IMR-90 (cell line): ENCODE results near the gene PRTFDC1. TPM values are rescaled to one million over a fixed set of nuclear protein-coding genes. Genes with fewer than 3 reads are reported as not detected.

ENCODE experiments used
- ATAC-seq: fragments of 200-7000 bp; cut with Tn5 transposase; 2 replicates; pipeline ENCODE4 v1.9.1; 2020; ENCODE audit warnings: low read depth, mild to moderate bottlenecking, moderate library complexity
- BruUV-seq: library from RNA; stranded (reverse); fragments of 400-500 nt; replicated peaks from 2 replicates; lab custom pipeline; 2021; lab: Mats Ljungman, UMichigan
- CTCF ChIA-PET: fragments of 300-600 bp; formaldehyde crosslinking; extraction: SDS; loops from one replicate; lab custom pipeline; 2021; ENCODE audit warnings: antibody characterized with exemption; lab: Yijun Ruan, JAX
- POLR2A ChIA-PET: fragments of 300-600 bp; sonication (Branson Sonifier 250); formaldehyde crosslinking; loops from one replicate; lab custom pipeline; 2022; ENCODE audit warnings: antibody characterized with exemption; ENCODE audit not compliant: unreplicated experiment; lab: Charles Lee
- DNase-seq: peaks from one replicate; pipeline ENCODE4 v3.0.0; 2013
- H2AFZ ChIP-seq: replicated peaks from 2 replicates; pipeline ENCODE3; 2013; ENCODE audit warnings: low read length, mild to moderate bottlenecking; ENCODE audit not compliant: poor library complexity
- H2AK5ac ChIP-seq: 2 replicates; pipeline ENCODE4 v1.6.1; 2013; ENCODE audit warnings: low read depth, low read length, inconsistent platforms
- H2AK9ac ChIP-seq: replicated peaks from 2 replicates; pipeline ENCODE3; 2013; ENCODE audit warnings: mild to moderate bottlenecking, low read depth, low read length, moderate library complexity; ENCODE audit not compliant: poor library complexity
- H2BK120ac ChIP-seq: 2 replicates; pipeline ENCODE4 v1.6.1; 2013; ENCODE audit warnings: low read depth, low read length, inconsistent platforms
- H2BK15ac ChIP-seq: 3 replicates; pipeline ENCODE4 v1.6.1; 2013; ENCODE audit warnings: low read depth, low read length, inconsistent platforms
- H2BK20ac ChIP-seq: 2 replicates; pipeline ENCODE4 v1.6.1; 2013; ENCODE audit warnings: low read depth, mild to moderate bottlenecking, inconsistent platforms, low read length, moderate library complexity
- H2BK5ac ChIP-seq: 2 replicates; pipeline ENCODE4 v1.6.1; 2013; ENCODE audit warnings: mild to moderate bottlenecking, low read depth, low read length, inconsistent platforms; ENCODE audit not compliant: poor library complexity, severe bottlenecking
- H3K14ac ChIP-seq: replicated peaks from 2 replicates; pipeline ENCODE4 v1.6.1; 2013; ENCODE audit warnings: low read depth, low read length, inconsistent platforms
- H3K18ac ChIP-seq: 2 replicates; pipeline ENCODE4 v1.6.1; 2013; ENCODE audit warnings: low read depth, low read length, control low read depth
- H3K23ac ChIP-seq: 2 replicates; pipeline ENCODE4 v1.6.1; 2013; ENCODE audit warnings: low read depth, low read length, inconsistent platforms
- H3K27ac ChIP-seq: 2 replicates; pipeline ENCODE4 v1.5.1; 2013; ENCODE audit warnings: mild to moderate bottlenecking, control low read depth, low read length; ENCODE audit not compliant: insufficient read depth
- H3K27me3 ChIP-seq: 2 replicates; pipeline ENCODE4 v1.6.1; 2013; ENCODE audit warnings: low read length; ENCODE audit not compliant: control insufficient read depth, insufficient read depth
- H3K36me3 ChIP-seq: 2 replicates; pipeline ENCODE4 v1.6.1; 2013; ENCODE audit warnings: low read length, mixed read lengths; ENCODE audit not compliant: control insufficient read depth, insufficient read depth
- H3K4ac ChIP-seq: 2 replicates; pipeline ENCODE4 v1.6.1; 2013; ENCODE audit warnings: low read depth, low read length, inconsistent platforms
- H3K4me1 ChIP-seq: 2 replicates; pipeline ENCODE4 v1.6.1; 2013; ENCODE audit warnings: low read length, mixed read lengths; ENCODE audit not compliant: control insufficient read depth, insufficient read depth
- H3K4me2 ChIP-seq: 2 replicates; pipeline ENCODE4 v1.6.1; 2013; ENCODE audit warnings: low read depth, mild to moderate bottlenecking, control low read depth, low read length, moderate library complexity
- H3K4me3 ChIP-seq: 2 replicates; pipeline ENCODE4 v1.5.1; 2013; ENCODE audit warnings: low read depth, mild to moderate bottlenecking, control low read depth, low read length, moderate library complexity; ENCODE audit not compliant: insufficient read depth
- H3K56ac ChIP-seq: 2 replicates; pipeline ENCODE4 v1.6.1; 2013; ENCODE audit warnings: low read length, inconsistent platforms; ENCODE audit not compliant: insufficient read depth; ENCODE audit errors: extremely low read depth
- H3K79me1 ChIP-seq, 2 experiments: 2 replicates each; pipeline ENCODE4 v1.6.1; 2013; ENCODE audit warnings: low read length in 2 of 2, inconsistent platforms in 1 of 2, low read depth in 1 of 2
- H3K9ac ChIP-seq: 2 replicates; pipeline ENCODE4 v1.6.1; 2013; ENCODE audit warnings: low read depth, low read length, control low read depth
- H3K9me1 ChIP-seq: 2 replicates; pipeline ENCODE4 v1.6.1; 2013; ENCODE audit warnings: low read length, inconsistent platforms; ENCODE audit not compliant: insufficient read depth
- H3K9me3 ChIP-seq: 2 replicates; pipeline ENCODE4 v1.6.1; 2013; ENCODE audit warnings: low read length; ENCODE audit not compliant: control insufficient read depth, insufficient read depth
- H4K20me1 ChIP-seq: 2 replicates; pipeline ENCODE4 v1.6.1; 2013; ENCODE audit warnings: low read length, inconsistent platforms; ENCODE audit not compliant: insufficient read depth
- H4K5ac ChIP-seq: 2 replicates; pipeline ENCODE4 v1.6.1; 2013; ENCODE audit warnings: mild to moderate bottlenecking, low read depth, low read length, control low read depth
- H4K8ac ChIP-seq, 2 experiments: 2 replicates each; pipeline ENCODE4 v1.6.1; 2013; ENCODE audit warnings: low read depth in 2 of 2, low read length in 2 of 2, control low read depth in 1 of 2, inconsistent platforms in 1 of 2
- H4K91ac ChIP-seq: 2 replicates; pipeline ENCODE4 v1.6.1; 2013; ENCODE audit warnings: low read depth, low read length, inconsistent platforms; ENCODE audit not compliant: insufficient read depth
- BHLHE40 ChIP-seq: fragments of 150-350 bp; IDR thresholded peaks from 2 replicates; pipeline ENCODE4 v1.6.1; 2016; ENCODE audit warnings: mild to moderate bottlenecking, low read depth, low read length
- CEBPB ChIP-seq: IDR thresholded peaks from 2 replicates; pipeline ENCODE4 v1.6.1; 2012; ENCODE audit warnings: low read depth, low read length, improper control_type of control experiment
- CHD1 ChIP-seq: IDR thresholded peaks from 2 replicates; pipeline ENCODE4 v1.6.1; 2012; ENCODE audit warnings: low read depth, low read length, improper control_type of control experiment
- FOS ChIP-seq: fragments of 150-350 bp; IDR thresholded peaks from 2 replicates; pipeline ENCODE4 v1.6.1; 2016; ENCODE audit warnings: low read depth, low read length
- MAFK ChIP-seq: IDR thresholded peaks from 2 replicates; pipeline ENCODE4 v1.6.1; 2012; ENCODE audit warnings: low read depth, low read length, improper control_type of control experiment
- NFE2L2 ChIP-seq: fragments of 150-350 bp; IDR thresholded peaks from 2 replicates; pipeline ENCODE4 v1.6.1; 2016; ENCODE audit warnings: low read depth, mild to moderate bottlenecking, low read length
- POLR2A ChIP-seq: IDR thresholded peaks from 2 replicates; pipeline ENCODE4 v1.6.1; 2012; ENCODE audit warnings: mild to moderate bottlenecking, low read depth, low read length
- RAD21 ChIP-seq: IDR thresholded peaks from 2 replicates; pipeline ENCODE4 v1.6.1; 2012; ENCODE audit warnings: low read length, improper control_type of control experiment
- SMC3 ChIP-seq: fragments of 150-350 bp; IDR thresholded peaks from 2 replicates; pipeline ENCODE4 v1.6.1; 2016; ENCODE audit warnings: low read depth, mild to moderate bottlenecking, antibody characterized with exemption, low read length, moderate library complexity
- WGBS, 2 experiments: methylation state at CpG; one replicate each; pipeline versions ENCODE4 v1.1.5 to v1.1.7; 2013; ENCODE audit warnings: missing lambda C conversion rate in 2 of 2; ENCODE audit not compliant: insufficient read length in 1 of 2; ENCODE audit errors: extremely low coverage in 2 of 2; 5-methylcytosine and 5-hydroxymethylcytosine counted together
- dilution Hi-C: fragments of 300-500 bp; cut with HindIII; formaldehyde crosslinking; loops from one replicate; pipeline ENCODE4 v1.14.3; 2018; ENCODE audit warnings: low sequenced_read_pairs; ENCODE audit not compliant: unreplicated experiment
- in situ Hi-C: fragments of 300-500 bp; cut with MboI; formaldehyde crosslinking; loops from 3 replicates; pipeline ENCODE4 v1.14.3; 2019; ENCODE audit warnings: low sequenced_read_pairs, inconsistent platforms, mixed read lengths
- intact Hi-C: fragments of 100-400 bp; cut with micrococcal nuclease; formaldehyde crosslinking; loops from 2 replicates; pipeline ENCODE4 v1.10.0; 2022
- polyA plus RNA-seq, 3 experiments: library from polyadenylated mRNA; depleted of rRNA; stranded (reverse); fragments of >200 nt; gene quantifications; 2 replicates each; pipeline ENCODE4 v1.2.3, GENCODE V29; 2012; ENCODE audit warnings: low replicate concordance in 1 of 3
- total RNA-seq: library from RNA; depleted of rRNA; stranded (reverse); fragments of >200 nt; gene quantifications from 2 replicates; pipeline ENCODE4 v1.2.3, GENCODE V29; 2012
- TF ChIP-seq, protein P1 (sequence below): fragments of 150-350 bp; IDR thresholded peaks from 2 replicates; pipeline ENCODE4 v1.6.1; 2016; ENCODE audit warnings: low read depth, mild to moderate bottlenecking, low read length, moderate library complexity, borderline replicate concordance
- TF ChIP-seq, protein P2 (sequence below): conservative IDR thresholded peaks from 2 replicates; pipeline ENCODE4 v1.5.1; 2012; ENCODE audit warnings: mild to moderate bottlenecking, low read depth, low read length, improper control_type of control experiment

The PRTFDC1 gene
- total and polyA plus RNA-seq, 2 of the 4 experiments (the other 2 are of a cell fraction) = 12.3 to 17.9 TPM

DNA sequence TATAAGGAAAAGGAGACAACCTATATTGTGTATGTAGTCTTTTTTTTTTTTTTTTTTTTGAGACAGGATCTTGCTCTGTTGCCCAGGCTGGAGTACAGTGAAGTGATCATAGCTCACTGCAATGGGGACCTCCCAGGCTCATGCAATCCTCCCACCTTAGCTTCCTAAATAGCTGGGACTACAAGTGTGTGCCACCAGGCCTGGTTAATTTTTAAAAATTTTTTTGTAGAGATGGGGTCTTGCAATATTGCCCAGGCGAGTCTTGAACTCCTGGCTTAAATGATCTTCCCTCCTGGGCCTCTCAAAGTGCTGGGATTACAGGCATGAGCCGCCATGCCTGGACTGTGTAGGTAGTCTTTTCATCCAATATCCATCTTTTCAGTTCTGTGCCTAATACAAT is 150.0 kb downstream of the PRTFDC1 start:
- H3K79me1 ChIP-seq = no peaks in the 10 kb centered on the region
- WGBS, 2 experiments = no CpG with 5 or more reads among the region's 2 CpGs
- no peak overlapping the region for H2BK20ac ChIP-seq
- H3K4me3 ChIP-seq = no peak overlapping the region
- ChIA-PET POLR2A (no interaction called here), CTCF (no interaction called here)
- no peak overlapping the region for H3K27ac ChIP-seq
- H3K9me3 ChIP-seq = no peaks in the 10 kb centered on the region
- no peak overlapping the region for H2BK5ac ChIP-seq
- no peak overlapping the region for H4K5ac ChIP-seq
- in situ Hi-C loops = no loop called here
- no peak overlapping the region for H3K23ac ChIP-seq
- no peak overlapping the region for H3K56ac ChIP-seq
- no TSS peak for BruUV-seq
- no peaks in the 10 kb centered on the region for H3K4me1 ChIP-seq
- H3K14ac ChIP-seq = no peak overlapping the region
- no peaks in the 10 kb centered on the region for H3K36me3 ChIP-seq
- dilution Hi-C loops = no loop called here
- H2BK15ac ChIP-seq = no peak overlapping the region
- no peaks in the 10 kb centered on the region; the same call in 1 of the 2 replicates for H3K27me3 ChIP-seq
- no peak overlapping the region for H3K18ac ChIP-seq
- H2BK120ac ChIP-seq = no peak overlapping the region
- H4K8ac ChIP-seq = no peak overlapping the region
- H2AK9ac ChIP-seq = no peak overlapping the region
- no peak for TF ChIP-seq MAFK
- TF ChIP-seq CEBPB = no peak
- no peak for TF ChIP-seq NFE2L2
- no peak for TF ChIP-seq BHLHE40
- TF ChIP-seq CHD1 = no peak
- no peak for TF ChIP-seq FOS
- no peak for TF ChIP-seq POLR2A
- TF ChIP-seq RAD21 = no peak
- no peak for TF ChIP-seq SMC3
- TF ChIP-seq, protein P1, sequence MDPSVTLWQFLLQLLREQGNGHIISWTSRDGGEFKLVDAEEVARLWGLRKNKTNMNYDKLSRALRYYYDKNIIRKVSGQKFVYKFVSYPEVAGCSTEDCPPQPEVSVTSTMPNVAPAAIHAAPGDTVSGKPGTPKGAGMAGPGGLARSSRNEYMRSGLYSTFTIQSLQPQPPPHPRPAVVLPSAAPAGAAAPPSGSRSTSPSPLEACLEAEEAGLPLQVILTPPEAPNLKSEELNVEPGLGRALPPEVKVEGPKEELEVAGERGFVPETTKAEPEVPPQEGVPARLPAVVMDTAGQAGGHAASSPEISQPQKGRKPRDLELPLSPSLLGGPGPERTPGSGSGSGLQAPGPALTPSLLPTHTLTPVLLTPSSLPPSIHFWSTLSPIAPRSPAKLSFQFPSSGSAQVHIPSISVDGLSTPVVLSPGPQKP = no peak
- TF ChIP-seq, protein P2, sequence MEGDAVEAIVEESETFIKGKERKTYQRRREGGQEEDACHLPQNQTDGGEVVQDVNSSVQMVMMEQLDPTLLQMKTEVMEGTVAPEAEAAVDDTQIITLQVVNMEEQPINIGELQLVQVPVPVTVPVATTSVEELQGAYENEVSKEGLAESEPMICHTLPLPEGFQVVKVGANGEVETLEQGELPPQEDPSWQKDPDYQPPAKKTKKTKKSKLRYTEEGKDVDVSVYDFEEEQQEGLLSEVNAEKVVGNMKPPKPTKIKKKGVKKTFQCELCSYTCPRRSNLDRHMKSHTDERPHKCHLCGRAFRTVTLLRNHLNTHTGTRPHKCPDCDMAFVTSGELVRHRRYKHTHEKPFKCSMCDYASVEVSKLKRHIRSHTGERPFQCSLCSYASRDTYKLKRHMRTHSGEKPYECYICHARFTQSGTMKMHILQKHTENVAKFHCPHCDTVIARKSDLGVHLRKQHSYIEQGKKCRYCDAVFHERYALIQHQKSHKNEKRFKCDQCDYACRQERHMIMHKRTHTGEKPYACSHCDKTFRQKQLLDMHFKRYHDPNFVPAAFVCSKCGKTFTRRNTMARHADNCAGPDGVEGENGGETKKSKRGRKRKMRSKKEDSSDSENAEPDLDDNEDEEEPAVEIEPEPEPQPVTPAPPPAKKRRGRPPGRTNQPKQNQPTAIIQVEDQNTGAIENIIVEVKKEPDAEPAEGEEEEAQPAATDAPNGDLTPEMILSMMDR = no peak
- DNase-seq (no peak), ATAC-seq (no peak)
- no peak overlapping the region for H3K4me2 ChIP-seq
- no peak overlapping the region for H3K9ac ChIP-seq
- H3K9me1 ChIP-seq = no peaks in the 10 kb centered on the region
- H4K91ac ChIP-seq = no peak overlapping the region
- no peak overlapping the region for H2AK5ac ChIP-seq
- H3K4ac ChIP-seq = no peak overlapping the region
- intact Hi-C loops = no loop called here
- no peak overlapping the region for H2AFZ ChIP-seq
- H4K20me1 ChIP-seq = no peaks in the 10 kb centered on the region
